Activated CD8-positive, alpha-beta memory T cell treated with anti-CD3 and anti-CD28 coated beads, Interleukin-2, amount 10 ng/mL, durations not matched to agents 7 days and 5 days (primary cell): ENCODE results near the gene ENOPH1. TPM values are rescaled to one million over a fixed set of nuclear protein-coding genes. Genes with fewer than 3 reads are reported as not detected.
"Not testable (repeated sequence)": the region's sequence is repeated elsewhere in the genome, so short reads cannot be mapped to it uniquely, and the experiment has no call there.

Source experiments
- ATAC-seq: fragments of 150-1000 bp; cut with Tn5 transposase; one replicate; pipeline ENCODE4 v1.10.0; 2021; ENCODE audit warnings: moderate library complexity
- CTCF ChIA-PET: fragments of 350-600 bp; sonication (Branson Sonifier 250); formaldehyde crosslinking; loops from one replicate; lab custom pipeline; 2021; ENCODE audit warnings: antibody characterized with exemption; lab: Charles Lee
- DNase-seq: peaks from one replicate; pipeline ENCODE4 v3.0.0-alpha.2; 2020
- H3K27ac Mint-ChIP-seq: one replicate; pipeline ENCODE4 v1.8.0; 2021; ENCODE audit warnings: mild to moderate bottlenecking, mixed read lengths
- H3K27me3 Mint-ChIP-seq: one replicate; pipeline ENCODE4 v1.8.0; 2021; ENCODE audit warnings: mixed read lengths
- H3K36me3 Mint-ChIP-seq: one replicate; pipeline ENCODE4 v1.8.0; 2021; ENCODE audit warnings: mild to moderate bottlenecking, mixed read lengths
- H3K4me1 Mint-ChIP-seq: one replicate; pipeline ENCODE4 v1.8.0; 2021; ENCODE audit warnings: mixed read lengths
- H3K4me3 Mint-ChIP-seq: one replicate; pipeline ENCODE4 v1.8.0; 2021; ENCODE audit warnings: mild to moderate bottlenecking, moderate library complexity, mixed read lengths
- H3K9me3 Mint-ChIP-seq: one replicate; pipeline ENCODE4 v1.8.0; 2022; ENCODE audit warnings: low read depth, mixed read lengths
- total RNA-seq, 2 experiments: library from RNA; stranded (reverse); gene quantifications; one replicate each; pipeline ENCODE4 v1.2.3, GENCODE V29; 2021

Gene ENOPH1
- total RNA-seq, 2 experiments from 2014 or later, result 40.6 to 46.6 TPM

GRCh38 chr4:82461710-82462109 lies 31.3 kb downstream of the ENOPH1 start:
- DNase-seq, result no peak

GRCh38 chr4:82462415-82462831 lies 32.0 kb downstream of the ENOPH1 start:
- H3K27me3 Mint-ChIP-seq, result no peaks in the 10 kb centered on the region
- no peak overlapping the region for H3K4me3 Mint-ChIP-seq
- no peaks in the 10 kb centered on the region for H3K9me3 Mint-ChIP-seq
- CTCF ChIA-PET, result interaction anchor here (0.9 to 1.6 kb wide), 4 partner anchors 10 to 365 kb away, joined by 3 to 6 read pairs (median 4); no protein-coding TSS in a partner anchor
- H3K4me1 Mint-ChIP-seq, result peaks cover 5% of the 10 kb centered on the region
- no peak overlapping the region for H3K27ac Mint-ChIP-seq
- peaks cover 31% of the 10 kb centered on the region for H3K36me3 Mint-ChIP-seq
- ATAC-seq (peak; percentile 94), DNase-seq (peak; percentile 90)

More at GRCh38 chr4:82461710-82462109, 31.3 kb downstream of the ENOPH1 start:
- no peak for ATAC-seq
- no peak overlapping the region for H3K4me3 Mint-ChIP-seq
- CTCF ChIA-PET, result interaction anchor here (1.0 to 1.6 kb wide), 3 partner anchors 10 to 279 kb away, joined by 3 to 6 read pairs (median 4); no protein-coding TSS in a partner anchor
- H3K27ac Mint-ChIP-seq, result no peak overlapping the region
- H3K36me3 Mint-ChIP-seq, result peaks cover 34% of the 10 kb centered on the region
- peaks cover 5% of the 10 kb centered on the region for H3K4me1 Mint-ChIP-seq
- no peaks in the 10 kb centered on the region for H3K27me3 Mint-ChIP-seq
- H3K9me3 Mint-ChIP-seq, result no peaks in the 10 kb centered on the region

- DNase-seq (no peak), ATAC-seq (no peak)
- Mint-ChIP-seq H3K4me1 (peaks cover 5% of the 10 kb centered on the region), H3K9me3 (no peaks in the 10 kb centered on the region), H3K4me3 (no peak overlapping the region), H3K36me3 (peaks cover 28% of the 10 kb centered on the region), H3K27ac (no peak overlapping the region), H3K27me3 (no peaks in the 10 kb centered on the region)
- CTCF ChIA-PET, result no interaction called here
Observed at GRCh38 chr4:82463221-82463620, 32.8 kb downstream of the ENOPH1 start.

- Mint-ChIP-seq H3K4me3 (no peak overlapping the region), H3K27me3 (no peaks in the 10 kb centered on the region), H3K9me3 (no peaks in the 10 kb centered on the region), H3K36me3 (peaks cover 19% of the 10 kb centered on the region), H3K4me1 (no peaks in the 10 kb centered on the region), H3K27ac (no peak overlapping the region)
- ATAC-seq (no peak), DNase-seq (no peak)
- CTCF ChIA-PET, result interaction anchor here (1.0 kb wide), 1 partner anchor 272 kb away, joined by 3 read pairs; no protein-coding TSS in a partner anchor
Observed at GRCh38 chr4:82467471-82467870, 37.1 kb downstream of the ENOPH1 start.

- Mint-ChIP-seq H3K4me3 (no peak overlapping the region), H3K36me3 (peaks cover 12% of the 10 kb centered on the region), H3K4me1 (no peaks in the 10 kb centered on the region), H3K27me3 (no peaks in the 10 kb centered on the region), H3K27ac (no peak overlapping the region), H3K9me3 (no peaks in the 10 kb centered on the region)
- ATAC-seq, result no peak
- DNase-seq, result no peak
- CTCF ChIA-PET, result no interaction called here
Observed at GRCh38 chr4:82469791-82470345, 39.5 kb downstream of the ENOPH1 start.

- CTCF ChIA-PET, H3K27ac Mint-ChIP-seq, H3K4me1 Mint-ChIP-seq: not testable (repeated sequence)
Observed at GRCh38 chr4:82473080-82473479, 42.7 kb downstream of the ENOPH1 start.

GRCh38 chr4:82473621-82474164 lies 43.3 kb downstream of the ENOPH1 start:
- CTCF ChIA-PET, result no interaction called here

More at GRCh38 chr4:82473080-82473479, 42.7 kb downstream of the ENOPH1 start:
- H3K36me3 Mint-ChIP-seq, ATAC-seq, H3K9me3 Mint-ChIP-seq, DNase-seq, H3K27me3 Mint-ChIP-seq, H3K4me3 Mint-ChIP-seq: not testable (repeated sequence)

GRCh38 chr4:82475931-82476330 lies 45.5 kb downstream of the ENOPH1 start:
- H3K27me3 Mint-ChIP-seq, H3K27ac Mint-ChIP-seq, DNase-seq, H3K4me1 Mint-ChIP-seq, CTCF ChIA-PET, H3K9me3 Mint-ChIP-seq, H3K36me3 Mint-ChIP-seq, ATAC-seq, H3K4me3 Mint-ChIP-seq: not testable (repeated sequence)

More at GRCh38 chr4:82473621-82474164, 43.3 kb downstream of the ENOPH1 start:
- Mint-ChIP-seq H3K27me3 (no peaks in the 10 kb centered on the region), H3K4me3 (no peak overlapping the region), H3K27ac (no peak overlapping the region), H3K9me3 (no peaks in the 10 kb centered on the region), H3K36me3 (peaks cover 2% of the 10 kb centered on the region), H3K4me1 (no peaks in the 10 kb centered on the region)
- no peak for ATAC-seq
- no peak for DNase-seq

- H3K36me3 Mint-ChIP-seq, H3K27me3 Mint-ChIP-seq, CTCF ChIA-PET, H3K9me3 Mint-ChIP-seq, H3K4me3 Mint-ChIP-seq, H3K4me1 Mint-ChIP-seq, H3K27ac Mint-ChIP-seq, ATAC-seq, DNase-seq: not testable (repeated sequence)
Observed at GRCh38 chr4:82477469-82477868, 47.1 kb downstream of the ENOPH1 start.

- H3K27ac Mint-ChIP-seq, result no peak overlapping the region
- no peaks in the 10 kb centered on the region for H3K27me3 Mint-ChIP-seq
- CTCF ChIA-PET, result no interaction called here
- no peak overlapping the region for H3K4me3 Mint-ChIP-seq
- no peaks in the 10 kb centered on the region for H3K9me3 Mint-ChIP-seq
- DNase-seq (no peak), ATAC-seq (no peak)
- H3K4me1 Mint-ChIP-seq, result no peaks in the 10 kb centered on the region
- peaks cover 6% of the 10 kb centered on the region for H3K36me3 Mint-ChIP-seq
Observed at GRCh38 chr4:82479562-82479961, 49.2 kb downstream of the ENOPH1 start.

- H3K4me1 Mint-ChIP-seq, result no peaks in the 10 kb centered on the region
- no peaks in the 10 kb centered on the region for H3K9me3 Mint-ChIP-seq
Observed at GRCh38 chr4:82480771-82481505, 50.5 kb downstream of the ENOPH1 start.

GRCh38 chr4:82481506-82481840 lies 51.1 kb downstream of the ENOPH1 start:
- ATAC-seq (no peak), DNase-seq (no peak)
- Mint-ChIP-seq H3K4me1 (no peaks in the 10 kb centered on the region), H3K4me3 (no peak overlapping the region), H3K27ac (no peak overlapping the region), H3K27me3 (no peaks in the 10 kb centered on the region), H3K36me3 (peaks cover 4% of the 10 kb centered on the region), H3K9me3 (no peaks in the 10 kb centered on the region)
- CTCF ChIA-PET, result no interaction called here

More at GRCh38 chr4:82480771-82481505, 50.5 kb downstream of the ENOPH1 start:
- H3K36me3 Mint-ChIP-seq, result peaks cover 4% of the 10 kb centered on the region
- ATAC-seq, result no peak
- DNase-seq, result no peak
- H3K4me3 Mint-ChIP-seq, result no peak overlapping the region
- CTCF ChIA-PET, result no interaction called here
- H3K27me3 Mint-ChIP-seq, result no peaks in the 10 kb centered on the region
- no peak overlapping the region for H3K27ac Mint-ChIP-seq

GRCh38 chr4:82482387-82482786 lies 52.0 kb downstream of the ENOPH1 start:
- ATAC-seq (no peak), DNase-seq (no peak)
- CTCF ChIA-PET, result no interaction called here
- Mint-ChIP-seq H3K27ac (no peak overlapping the region), H3K36me3 (peaks cover 4% of the 10 kb centered on the region), H3K4me3 (no peak overlapping the region), H3K27me3 (no peaks in the 10 kb centered on the region), H3K4me1 (no peaks in the 10 kb centered on the region), H3K9me3 (no peaks in the 10 kb centered on the region)
